GM19395 (cell line): ENCODE data around the gene SH2D6.
"Not testable (repeated sequence)": the region's sequence is repeated elsewhere in the genome, so short reads cannot be mapped to it uniquely, and the experiment has no call there.

ENCODE experiments used
- ATAC-seq: cut with Tn5 transposase; IDR thresholded peaks from one replicate; pipeline ENCODE4 v1.9.1; 2021; ENCODE audit warnings: mild to moderate bottlenecking, moderate library complexity; ENCODE audit not compliant: unreplicated experiment

SH2D6 gene

DNA sequence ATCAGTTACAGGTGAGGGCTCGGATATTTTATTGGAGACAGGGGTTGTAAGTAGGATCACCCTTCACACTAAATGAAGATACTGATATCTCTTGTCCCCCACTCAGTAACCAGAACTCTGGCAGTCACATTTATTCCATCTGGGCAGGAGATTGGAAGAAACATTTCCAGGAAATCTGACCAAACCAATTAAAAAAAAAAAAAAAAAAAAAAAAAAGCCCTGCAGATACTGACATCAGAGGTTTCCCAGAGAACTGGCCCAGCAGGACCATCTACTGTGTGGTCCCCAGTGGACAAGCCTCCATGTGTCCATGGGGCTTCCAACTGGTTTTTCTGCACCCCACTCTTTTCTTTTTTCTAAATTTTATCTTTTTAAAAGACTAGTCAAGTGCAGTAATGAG is 41.3 kb downstream of the SH2D6 start:
- ATAC-seq, result no peak

DNA sequence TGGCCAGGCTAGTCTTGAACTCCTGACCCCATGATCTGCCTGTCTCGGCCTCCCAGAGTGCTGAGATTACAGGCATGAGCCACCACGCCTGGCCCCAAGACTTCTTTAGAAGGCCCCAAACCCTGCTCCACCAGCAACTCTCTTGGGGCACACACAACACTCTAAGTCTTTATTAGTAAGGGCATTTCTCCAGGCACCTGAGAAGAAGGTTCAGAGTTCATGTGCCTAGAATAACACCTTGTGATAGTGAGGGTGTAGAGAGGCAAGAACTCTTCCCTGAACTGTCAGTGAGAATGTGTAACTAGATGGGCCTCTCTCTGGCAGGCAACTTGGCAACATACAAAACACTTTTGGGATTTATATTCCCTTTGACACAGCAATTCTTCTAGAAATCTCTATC is 43.8 kb downstream of the SH2D6 start:
- ATAC-seq, result no peak

DNA sequence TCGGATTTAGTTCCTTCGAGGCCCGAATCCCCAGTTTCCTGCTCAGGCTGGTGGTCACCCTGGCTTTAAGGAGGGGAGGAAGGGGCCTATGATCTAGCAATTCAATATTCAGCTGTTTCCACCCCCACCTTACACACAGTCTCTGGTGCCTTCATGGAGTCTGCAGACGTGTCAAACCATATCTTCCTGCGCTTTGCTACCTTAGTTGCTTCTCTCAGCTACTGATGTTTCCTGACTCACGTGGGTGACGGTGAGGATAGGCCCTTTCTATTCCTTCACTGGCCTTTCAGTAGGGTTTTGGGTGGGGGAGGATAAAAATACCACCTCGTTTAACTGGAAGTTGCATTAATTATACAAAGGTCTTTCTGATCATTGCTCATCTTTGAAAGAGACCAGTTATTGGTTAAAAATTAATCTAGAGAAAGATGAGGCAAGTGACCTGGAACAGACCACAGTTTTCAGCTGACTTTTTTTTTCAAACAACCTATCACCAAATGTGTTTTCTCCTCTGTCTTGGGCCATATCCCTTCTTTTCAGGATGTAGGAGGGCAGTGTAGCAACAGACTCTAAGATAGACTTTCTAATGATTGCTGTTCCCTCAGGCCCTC is 49.7 kb downstream of the SH2D6 start:
- no peak for ATAC-seq

DNA sequence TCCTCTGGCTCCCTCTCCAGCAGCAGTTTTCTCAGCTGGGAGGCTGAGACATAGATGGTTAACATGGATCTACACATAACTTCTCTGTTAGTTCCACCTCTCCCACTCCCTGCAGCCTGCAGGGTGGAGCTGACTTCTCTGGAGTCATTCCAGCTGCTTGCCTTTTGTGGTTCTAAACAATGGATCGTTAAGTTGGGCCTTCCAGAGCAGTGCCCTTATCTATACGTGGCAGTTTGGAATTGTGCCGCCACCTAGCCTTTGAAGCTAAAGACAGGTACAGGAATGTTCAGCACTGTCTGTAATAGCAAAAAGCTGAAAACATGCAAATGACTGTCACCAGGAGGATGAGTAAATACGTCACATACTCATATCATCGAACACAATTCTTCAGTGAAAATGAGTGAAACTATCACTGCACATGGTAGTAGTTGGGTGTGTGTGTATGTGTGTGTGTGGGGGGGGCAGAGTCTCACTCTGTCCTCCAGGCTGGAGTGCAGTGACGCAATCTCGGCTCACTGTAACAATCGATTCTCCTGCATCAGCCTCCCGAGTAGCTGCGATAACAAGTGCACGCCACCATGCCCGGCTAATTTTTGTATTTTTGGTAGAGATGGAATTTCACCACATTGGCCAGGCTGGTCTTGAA is 50.3 kb downstream of the SH2D6 start:
- no peak for ATAC-seq

DNA sequence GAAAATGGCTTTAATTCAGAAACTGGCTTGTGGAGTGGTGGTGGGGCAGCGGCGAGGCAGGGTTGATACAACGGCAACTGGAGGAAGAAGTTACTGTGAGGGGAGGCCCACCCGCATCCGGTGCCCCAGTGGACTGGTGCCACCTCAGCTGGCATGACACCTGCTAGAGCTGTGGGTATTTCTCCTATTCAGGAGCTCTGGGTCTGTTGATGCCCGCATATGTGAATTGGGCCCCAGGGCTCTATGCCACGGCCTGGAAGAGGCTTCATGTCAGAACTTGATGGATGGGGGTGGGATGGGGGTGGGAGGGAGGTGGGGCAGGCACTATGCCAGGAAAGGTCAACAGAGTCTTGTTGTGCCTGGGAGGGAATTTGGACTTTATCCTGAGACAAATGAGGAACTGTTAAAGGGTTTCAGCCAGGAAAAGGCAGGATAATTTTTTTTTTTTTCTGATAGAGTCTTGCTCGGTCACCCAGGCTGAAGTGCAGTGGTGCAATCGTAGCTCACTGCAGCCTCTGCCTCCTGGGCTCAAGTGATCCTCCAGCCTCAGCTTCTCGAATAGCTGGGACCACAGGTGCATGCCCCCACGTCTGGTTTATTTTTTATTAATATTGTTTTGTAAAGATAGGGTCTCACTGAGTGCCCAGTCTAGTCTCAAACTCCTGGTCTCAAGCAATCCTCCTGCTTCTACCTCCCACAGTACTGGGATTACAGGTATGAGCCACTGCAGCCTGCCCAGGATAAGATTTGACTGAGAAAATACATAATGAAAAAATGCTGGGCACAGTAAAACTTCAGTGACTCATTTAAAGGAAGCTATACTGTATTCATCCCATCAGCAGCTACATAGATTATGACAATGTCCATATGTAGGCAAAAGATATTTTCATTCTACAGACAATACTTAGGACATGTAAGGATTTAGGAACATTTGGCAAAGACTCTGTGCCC is 52.6 kb downstream of the SH2D6 start:
- ATAC-seq, result no peak

DNA sequence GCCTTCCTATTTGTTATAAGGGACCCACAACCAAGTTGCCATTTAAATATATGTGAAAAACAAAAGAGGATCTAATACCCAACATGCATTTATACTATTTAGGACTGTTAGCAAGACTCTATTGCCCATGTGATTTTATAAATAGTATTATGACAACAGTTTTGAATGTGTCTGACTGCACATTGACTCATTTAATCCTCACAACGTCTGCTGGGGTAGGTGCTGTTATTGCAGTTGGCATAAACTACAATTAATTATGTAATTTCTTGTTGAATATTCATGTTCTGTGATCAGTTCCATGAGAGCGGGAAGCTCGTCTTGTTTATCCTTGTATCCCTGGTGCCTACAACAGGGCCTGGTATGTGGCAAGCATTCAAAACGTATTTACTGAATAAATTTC is 53.7 kb downstream of the SH2D6 start:
- no peak for ATAC-seq

DNA sequence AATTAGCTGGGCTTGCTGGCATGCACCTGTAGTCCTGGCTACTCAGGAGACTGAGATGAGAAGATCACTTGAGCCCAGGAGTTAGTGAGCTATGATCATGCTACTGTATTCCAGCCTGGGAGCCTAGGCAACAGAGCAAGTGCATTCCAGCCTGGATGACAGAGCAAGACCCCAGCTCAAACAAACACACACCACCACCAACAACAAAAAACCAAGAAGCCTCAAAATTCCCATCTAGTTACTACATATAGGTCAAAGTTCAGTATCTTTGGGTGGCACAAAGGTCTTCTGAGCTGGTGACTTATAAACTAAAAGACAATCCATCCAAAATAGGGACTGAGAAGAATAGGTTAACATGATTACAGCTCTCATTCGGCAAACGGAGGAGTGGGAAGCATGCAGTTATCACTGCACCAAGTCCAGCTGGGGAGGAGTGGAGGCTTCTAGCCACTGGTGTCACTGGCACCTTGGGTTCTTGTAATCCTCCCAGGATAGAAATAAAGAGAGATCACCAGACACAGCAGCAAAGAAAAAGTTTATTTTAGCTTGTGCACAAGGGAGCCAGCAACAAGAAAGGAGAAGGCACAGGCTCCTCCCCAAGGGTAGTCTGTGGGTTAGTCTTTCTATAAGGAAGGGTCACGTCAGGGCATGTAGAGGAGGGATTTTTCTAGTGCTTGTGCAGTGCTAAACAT is 57.4 kb downstream of the SH2D6 start:
- ATAC-seq, result no peak

DNA sequence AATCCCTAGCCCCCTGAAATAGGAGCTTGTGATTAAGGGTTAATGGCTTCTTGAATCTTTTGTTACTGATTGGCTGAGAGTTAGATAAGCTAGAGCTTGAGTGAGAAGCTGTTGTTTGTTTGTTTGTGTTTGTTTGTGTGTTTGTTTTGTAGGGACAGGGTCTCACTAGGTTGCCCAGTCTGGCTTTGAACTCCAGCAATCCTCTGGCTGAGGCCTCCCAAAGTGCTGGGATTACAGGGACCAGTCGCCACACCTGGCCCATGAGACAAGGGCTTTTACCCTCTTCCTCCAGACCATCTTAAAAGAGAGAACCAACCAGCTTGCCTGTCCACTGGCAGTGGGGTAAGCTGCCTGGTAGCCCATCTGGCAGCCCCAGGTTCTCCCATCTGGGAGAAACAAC is 58.1 kb downstream of the SH2D6 start:
- no peak for ATAC-seq

DNA sequence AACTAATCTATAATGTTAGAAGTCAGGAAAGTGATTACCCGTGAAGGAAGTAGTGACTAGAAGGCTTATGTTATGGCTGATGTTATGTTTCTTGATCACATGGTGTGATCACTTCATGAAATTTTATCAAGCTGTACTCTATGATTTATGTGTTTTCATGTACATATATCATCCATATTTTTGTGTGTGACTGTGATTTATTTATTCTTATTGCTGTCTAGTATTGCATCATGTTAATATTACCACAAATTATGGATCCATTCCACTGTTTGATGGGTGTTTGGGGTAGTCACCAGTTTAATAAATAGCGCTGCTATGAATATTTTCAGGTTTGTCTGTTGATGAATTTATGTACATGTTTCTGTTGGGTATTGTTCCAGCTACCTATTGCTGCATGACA is 59.4 kb downstream of the SH2D6 start:
- ATAC-seq, result no peak

DNA sequence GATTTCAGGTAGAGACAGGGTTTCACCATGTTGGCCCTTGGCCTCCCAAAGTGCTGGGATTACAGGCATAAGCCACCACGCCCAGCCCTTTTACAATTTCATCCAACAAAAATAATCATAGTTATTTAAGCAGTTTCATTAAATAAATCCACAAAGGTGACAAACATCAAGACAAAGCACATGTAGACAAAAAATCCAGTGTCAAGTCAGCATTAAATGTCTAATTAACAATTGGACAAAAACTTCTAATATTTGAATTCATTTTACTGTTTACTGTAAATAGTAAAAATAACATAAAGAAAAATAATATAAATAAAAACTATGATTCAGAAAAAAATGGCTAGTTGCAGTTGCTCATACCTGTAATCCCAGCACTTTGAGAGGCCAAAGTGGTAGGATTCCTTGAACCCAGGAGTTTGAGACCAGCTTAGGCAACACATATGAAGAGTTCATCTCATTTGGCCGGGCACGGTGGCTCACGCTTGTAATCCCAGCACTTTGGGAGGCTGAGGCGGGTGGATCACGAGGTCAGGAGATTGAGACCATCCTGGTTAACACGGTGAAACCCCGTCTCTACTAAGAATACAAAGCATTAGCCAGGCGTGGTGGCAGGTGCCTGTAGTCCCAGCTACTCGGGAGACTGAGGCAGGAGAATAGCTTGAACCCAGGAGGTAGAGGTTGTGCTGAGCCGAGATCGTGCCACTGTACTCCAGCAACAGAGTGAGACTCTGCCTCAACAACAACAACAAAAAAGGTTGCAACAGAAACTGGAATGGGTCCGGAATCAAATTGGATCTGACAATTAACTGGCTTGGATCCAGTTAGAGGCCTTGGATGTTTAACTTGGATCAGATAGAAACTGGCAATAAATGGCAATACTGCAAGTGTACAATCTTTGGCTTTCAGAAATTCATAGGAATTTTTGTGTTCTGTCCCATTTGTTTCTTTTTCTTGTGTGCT is 63.6 kb downstream of the SH2D6 start:
- no peak for ATAC-seq

DNA sequence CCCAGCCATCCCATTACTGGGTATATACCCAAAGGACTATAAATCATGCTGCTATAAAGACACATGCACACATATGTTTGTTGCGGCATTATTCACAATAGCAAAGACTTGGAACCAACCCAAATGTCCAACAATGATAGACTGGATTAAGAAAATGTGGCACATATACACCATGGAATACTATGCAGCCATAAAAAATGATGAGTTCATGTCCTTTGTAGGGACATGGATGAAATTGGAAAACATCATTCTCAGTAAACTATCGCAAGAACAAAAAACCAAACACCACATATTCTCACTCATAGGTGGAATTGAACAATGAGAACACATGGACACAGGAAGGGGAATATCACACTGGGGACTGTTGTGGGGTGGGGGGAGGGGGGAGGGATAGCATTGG is 66.1 kb downstream of the SH2D6 start:
- not testable (repeated sequence) for ATAC-seq

DNA sequence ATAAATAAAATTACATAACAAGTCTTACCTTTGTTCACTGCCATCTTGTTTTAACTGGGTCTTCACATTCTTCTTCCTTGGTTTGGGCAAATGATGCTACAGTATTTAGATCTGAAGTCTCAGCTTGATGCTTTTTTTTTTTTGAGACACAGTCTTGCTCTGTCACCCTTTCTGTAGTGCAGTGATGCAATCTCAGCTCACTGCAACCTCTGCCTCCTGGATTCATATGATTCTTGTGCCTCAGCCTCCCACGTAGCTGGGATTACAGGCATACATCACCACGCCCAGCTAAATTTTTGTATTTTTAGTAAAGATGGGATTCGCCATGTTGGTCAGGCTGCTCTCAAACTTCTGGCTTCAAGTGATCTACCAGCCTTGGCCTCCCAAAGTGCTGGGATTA is 67.3 kb downstream of the SH2D6 start:
- ATAC-seq, result no peak
